SK-N-SH (cell line): ENCODE data around the gene NTNG1. TPM values are rescaled to one million over a fixed set of nuclear protein-coding genes. Genes with fewer than 3 reads are reported as not detected.
A peak's percentile ranks its signal among the peaks of the same experiment; 100 is the strongest.

ENCODE experiments used
- CTCF ChIA-PET: fragments of 300-600, 350-600 bp; formaldehyde crosslinking; extraction: SDS; loops from one replicate; lab custom pipeline; 2021; lab: Yijun Ruan, JAX
- POLR2A ChIA-PET: fragments of 350-600 bp; sonication (Branson Sonifier 250); formaldehyde crosslinking; extraction: SDS; loops from one replicate; lab custom pipeline; 2020; ENCODE audit warnings: antibody characterized with exemption, inconsistent platforms; lab: Yijun Ruan, JAX
- DNase-seq: peaks from one replicate; pipeline ENCODE4 v3.0.0; 2012
- H2AFZ ChIP-seq: fragments of 200-600 bp; sonication (generic); 2 replicates; pipeline ENCODE4 v1.8.1; 2016; ENCODE audit warnings: antibody characterized with exemption, mild to moderate bottlenecking, low read depth
- H3F3A ChIP-seq: fragments of 200-600 bp; sonication (generic); replicated peaks from 2 replicates; pipeline ENCODE3; 2016; ENCODE audit warnings: antibody characterized with exemption, mild to moderate bottlenecking; ENCODE audit not compliant: insufficient read depth
- H3K27ac ChIP-seq, 2 experiments: fragments of 200-500 bp in 1 of 2; fragments of 200-600 bp in 1 of 2; sonication (Bioruptor generic) in 1 of 2; sonication (generic), shearing (Covaris generic) in 1 of 2; 2 replicates each; pipeline versions ENCODE4 v1.5.1 to v1.6.1; 2014 to 2016; ENCODE audit warnings: low read depth in 2 of 2, inconsistent platforms in 1 of 2, low read length in 1 of 2, mild to moderate bottlenecking in 1 of 2, mixed read lengths in 1 of 2
- H3K27me3 ChIP-seq: fragments of 200-600 bp; sonication (generic), shearing (Covaris generic); 2 replicates; pipeline ENCODE4 v1.6.1; 2016; ENCODE audit warnings: mixed run types; ENCODE audit not compliant: insufficient read depth
- H3K36me3 ChIP-seq, 2 experiments: fragments of 200-500 bp in 1 of 2; fragments of 200-600 bp in 1 of 2; sonication (Bioruptor generic) in 1 of 2; sonication (generic) in 1 of 2; replicated peaks in 1 of 2; 2 replicates each; pipeline versions ENCODE3 to v1.5.1; 2014 to 2016; ENCODE audit warnings: low read length in 1 of 2, mild to moderate bottlenecking in 1 of 2; ENCODE audit not compliant: insufficient read depth in 2 of 2, control insufficient read depth in 1 of 2
- H3K4me1 ChIP-seq, 2 experiments: fragments of 200-500 bp in 1 of 2; fragments of 200-600 bp in 1 of 2; sonication (Bioruptor generic) in 1 of 2; sonication (generic), shearing (Covaris generic) in 1 of 2; 2 replicates each; pipeline versions ENCODE4 v1.5.1 to v1.6.1; 2014 to 2016; ENCODE audit warnings: low read depth in 1 of 2, low read length in 1 of 2, mixed run types in 1 of 2; ENCODE audit not compliant: insufficient read depth in 2 of 2, control insufficient read depth in 1 of 2
- H3K4me2 ChIP-seq: fragments of 200-600 bp; sonication (generic), shearing (Covaris generic); 2 replicates; pipeline ENCODE4 v1.6.1; 2017; ENCODE audit warnings: mixed run types
- H3K4me3 ChIP-seq, 2 experiments: fragments of 200-500 bp in 1 of 2; fragments of 200-600 bp in 1 of 2; sonication (Bioruptor generic) in 1 of 2; sonication (generic), shearing (Covaris generic) in 1 of 2; 2 replicates each; pipeline versions ENCODE4 v1.5.1 to v1.8.1; 2014 to 2016; ENCODE audit warnings: low read depth in 2 of 2, inconsistent platforms in 1 of 2, low read length in 1 of 2, mild to moderate bottlenecking in 1 of 2, mixed read lengths in 1 of 2, moderate library complexity in 1 of 2
- H3K79me2 ChIP-seq: fragments of 200-600 bp; sonication (generic); 2 replicates; pipeline ENCODE4 v1.8.1; 2017; ENCODE audit warnings: mild to moderate bottlenecking; ENCODE audit not compliant: insufficient read depth
- H3K9ac ChIP-seq: fragments of 200-600 bp; sonication (generic); 2 replicates; pipeline ENCODE4 v1.6.1; 2017; ENCODE audit warnings: mixed run types
- H3K9me2 ChIP-seq: fragments of 200-600 bp; sonication (generic); 2 replicates; pipeline ENCODE4 v1.6.1; 2017; ENCODE audit warnings: mixed run types
- H3K9me3 ChIP-seq: fragments of 200-600 bp; sonication (generic); 2 replicates; pipeline ENCODE4 v1.6.1; 2017; ENCODE audit warnings: mixed run types, mild to moderate bottlenecking, moderate library complexity
- H4K20me1 ChIP-seq: fragments of 200-600 bp; sonication (generic); 2 replicates; pipeline ENCODE4 v1.6.1; 2017; ENCODE audit warnings: mild to moderate bottlenecking, mixed run types; ENCODE audit not compliant: insufficient read depth
- EP300 ChIP-seq, 2 experiments: IDR thresholded peaks; 2 replicates each; pipeline versions ENCODE4 v1.4.0 to v1.6.1; 2012; ENCODE audit warnings: borderline replicate concordance in 1 of 2, low read depth in 1 of 2, low read length in 1 of 2
- FOXM1 ChIP-seq: IDR thresholded peaks from 2 replicates; pipeline ENCODE4 v1.4.0; 2012; ENCODE audit warnings: low read depth, mild to moderate bottlenecking
- GABPA ChIP-seq: IDR thresholded peaks from 2 replicates; pipeline ENCODE4 v1.4.0; 2012; ENCODE audit warnings: low read depth, mild to moderate bottlenecking
- GATA2 ChIP-seq: sonication (generic); formaldehyde crosslinking; IDR thresholded peaks from 2 replicates; pipeline ENCODE4 v1.5.0; 2020; ENCODE audit warnings: mild to moderate bottlenecking, missing genetic modification reagents
- MEF2A ChIP-seq: IDR thresholded peaks from 2 replicates; pipeline ENCODE4 v1.4.0; 2012; ENCODE audit warnings: low read depth, borderline replicate concordance
- NRF1 ChIP-seq: IDR thresholded peaks from 2 replicates; pipeline ENCODE4 v1.6.1; 2012; ENCODE audit warnings: low read depth, mild to moderate bottlenecking, low read length
- POLR2AphosphoS5 ChIP-seq: IDR thresholded peaks from 2 replicates; pipeline ENCODE4 v1.6.1; 2012; ENCODE audit warnings: low read depth, low read length
- RAD21 ChIP-seq: IDR thresholded peaks from 2 replicates; pipeline ENCODE4 v1.6.1; 2012; ENCODE audit warnings: mild to moderate bottlenecking, low read length
- RCOR1 ChIP-seq: fragments of 150-350 bp; IDR thresholded peaks from 2 replicates; pipeline ENCODE4 v1.6.1; 2017; ENCODE audit warnings: antibody characterized with exemption, low read length
- REST ChIP-seq: IDR thresholded peaks from 2 replicates; pipeline ENCODE4 v1.6.1; 2012; ENCODE audit warnings: mild to moderate bottlenecking, low read depth, low read length, moderate library complexity
- SIN3A ChIP-seq: IDR thresholded peaks from 2 replicates; pipeline ENCODE4 v1.6.1; 2012; ENCODE audit warnings: low read depth, mild to moderate bottlenecking, low read length, moderate library complexity, borderline replicate concordance
- TCF12 ChIP-seq: IDR thresholded peaks from 2 replicates; pipeline ENCODE4 v1.4.0; 2012
- TEAD4 ChIP-seq: IDR thresholded peaks from 2 replicates; pipeline ENCODE4 v1.4.0; 2012; ENCODE audit warnings: mild to moderate bottlenecking, borderline replicate concordance; ENCODE audit not compliant: insufficient read depth
- USF1 ChIP-seq: IDR thresholded peaks from 2 replicates; pipeline ENCODE4 v1.4.0; 2012; ENCODE audit warnings: low read depth, borderline replicate concordance
- YY1 ChIP-seq: IDR thresholded peaks from 2 replicates; pipeline ENCODE4 v1.4.0; 2012; ENCODE audit warnings: low read depth, mild to moderate bottlenecking
- WGBS: methylation state at CpG from one replicate; pipeline ENCODE4 v1.1.6; 2017; ENCODE audit warnings: low lambda C conversion rate; 5-methylcytosine and 5-hydroxymethylcytosine counted together
- polyA plus RNA-seq, 3 experiments: library from polyadenylated mRNA; depleted of rRNA; stranded (reverse); fragments of >200 nt; gene quantifications; 2 replicates each; pipeline ENCODE4 v1.2.3, GENCODE V29; 2012

Gene NTNG1
- polyA plus RNA-seq, 1 of the 3 experiments (the other 2 are of a cell fraction), result 0.03 TPM

GRCh38 chr1:107328087-107328486 is 187.2 kb downstream of the NTNG1 start:
- Histone ChIP-seq H3F3A (no peaks in the 10 kb centered on the region), H3K79me2 (no peaks in the 10 kb centered on the region), H3K4me1 (peaks cover 0 to 10% of the 10 kb centered on the region in 2 experiments; a peak in 2 of 4 replicates), H3K27me3 (no peaks in the 10 kb centered on the region), H2AFZ (no peak overlapping the region), H3K9me3 (no peaks in the 10 kb centered on the region), H3K36me3 (no peaks in the 10 kb centered on the region), H3K27ac (no peak overlapping the region; a peak in 1 of 4 replicates), H3K4me2 (no peak overlapping the region), H3K9ac (no peak overlapping the region), H3K4me3 (no peak overlapping the region), H3K9me2 (no peaks in the 10 kb centered on the region), H4K20me1 (no peaks in the 10 kb centered on the region)
- no peak for DNase-seq
- WGBS, result 5% methylated on average over 5 of the region's 5 CpGs
- ChIA-PET POLR2A (no interaction called here), CTCF (interaction anchor here (0.9 kb wide), 1 partner anchor 28 kb away, joined by 3 read pairs; no protein-coding TSS in a partner anchor)
- TF ChIP-seq MEF2A, result no peak
- TF ChIP-seq NRF1, result no peak
- peak in 1 of 2 experiments; percentile 33; a peak in 1 of 4 replicates for TF ChIP-seq EP300 (IDR thresholded peaks at IDR 0.05; ENCODE audit: borderline replicate concordance in 1 of 2, low read depth in 1 of 2, low read length in 1 of 2)

GRCh38 chr1:107339775-107340174 is 198.9 kb downstream of the NTNG1 start:
- POLR2A ChIA-PET, result no interaction called here
- H3K4me3 ChIP-seq, result no peak overlapping the region
- TF ChIP-seq REST (no peak), POLR2AphosphoS5 (no peak), RAD21 (no peak), GABPA (no peak), TCF12 (no peak)
- TF ChIP-seq, all 33 proteins: peak for 0
- Histone ChIP-seq H3K27me3 (no peaks in the 10 kb centered on the region), H4K20me1 (no peaks in the 10 kb centered on the region), H3F3A (no peaks in the 10 kb centered on the region), H3K4me1 (peaks cover 0 to 2% of the 10 kb centered on the region in 2 experiments; a peak in 2 of 4 replicates), H3K9ac (no peak overlapping the region), H2AFZ (no peak overlapping the region), H3K9me2 (no peaks in the 10 kb centered on the region), H3K79me2 (no peaks in the 10 kb centered on the region), H3K27ac (no peak overlapping the region), H3K36me3 (no peaks in the 10 kb centered on the region), H3K4me2 (no peak overlapping the region), H3K9me3 (no peaks in the 10 kb centered on the region)
- no peak for DNase-seq
- WGBS, result 31% methylated on average over 3 of the region's 3 CpGs
- CTCF ChIA-PET, result interaction anchor here (1.6 kb wide), 1 partner anchor 16 kb away, joined by 3 read pairs; no protein-coding TSS in a partner anchor

GRCh38 chr1:107342316-107342715 is 201.5 kb downstream of the NTNG1 start:
- no peaks in the 10 kb centered on the region for H3K9me2 ChIP-seq
- POLR2A ChIA-PET, result no interaction called here
- no peaks in the 10 kb centered on the region for H3K79me2 ChIP-seq
- H3K4me3 ChIP-seq, result no peak overlapping the region
- H3K4me2 ChIP-seq, result no peak overlapping the region
- no peaks in the 10 kb centered on the region for H3K36me3 ChIP-seq
- H4K20me1 ChIP-seq, result no peaks in the 10 kb centered on the region
- H3K27me3 ChIP-seq, result no peaks in the 10 kb centered on the region
- no peak overlapping the region for H2AFZ ChIP-seq
- H3F3A ChIP-seq, result no peaks in the 10 kb centered on the region
- H3K4me1 ChIP-seq, result peaks cover 0 to 2% of the 10 kb centered on the region in 2 experiments; a peak in 2 of 4 replicates
- H3K9me3 ChIP-seq, result no peaks in the 10 kb centered on the region
- no peak for DNase-seq
- CTCF ChIA-PET, result no interaction called here
- TF ChIP-seq TEAD4 (no peak), FOXM1 (no peak), NRF1 (no peak), USF1 (no peak), RCOR1 (no peak), GATA2 (no peak), SIN3A (no peak), YY1 (no peak)
- no peak overlapping the region for H3K9ac ChIP-seq
- no peak overlapping the region for H3K27ac ChIP-seq
